T-helper 2 cell (primary cell): ENCODE data around the gene VPS11.

ENCODE experiments used
- DNase-seq, 5 experiments: peaks; one replicate each; pipeline versions ENCODE4 v3.0.0 to v3.0.0-alpha.2; 2012 to 2022

The VPS11 gene

DNA sequence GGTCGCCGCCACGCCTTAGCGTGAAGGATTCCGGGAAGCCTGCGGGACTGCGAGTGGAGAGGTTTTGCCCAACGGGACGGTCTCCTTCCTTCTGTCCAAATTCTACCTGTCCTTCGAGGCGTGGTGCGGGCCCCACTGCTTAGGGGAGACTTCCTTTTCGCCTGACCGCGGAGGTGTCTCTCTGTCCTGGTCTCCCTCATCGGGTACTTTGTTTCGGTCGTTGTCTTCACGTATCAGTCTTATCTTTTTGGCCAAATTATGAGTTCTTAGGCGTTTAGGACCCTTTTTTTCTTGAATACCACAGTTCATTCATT lies 54.1 kb downstream of the VPS11 start:
- DNase-seq = no peak

GRCh38 chr11:119125821-119126220 lies 58.2 kb downstream of the VPS11 start:
- no peak for DNase-seq

- DNase-seq = no peak
These were observed 59.2 kb downstream of the VPS11 start for GRCh38 chr11:119126675-119127268.

- no peak for DNase-seq
These were observed 63.0 kb downstream of the VPS11 start for GRCh38 chr11:119130662-119131061.
